NOMO-1 treated with DMSO at 0.1 percent for 48 hours (cell line): ENCODE results near the gene GLI1.
A peak's percentile ranks its signal among the peaks of the same experiment; 100 is the strongest.

ENCODE experiments used
- DNase-seq: peaks from one replicate; lab custom pipeline; 2025; ENCODE audit not compliant: unreplicated experiment; lab: John Stamatoyannopoulos, UW

GLI1 gene

GRCh38 chr12:57460841-57461275, 1.3 kb downstream of the GLI1 start:
- no peak for DNase-seq

DNA sequence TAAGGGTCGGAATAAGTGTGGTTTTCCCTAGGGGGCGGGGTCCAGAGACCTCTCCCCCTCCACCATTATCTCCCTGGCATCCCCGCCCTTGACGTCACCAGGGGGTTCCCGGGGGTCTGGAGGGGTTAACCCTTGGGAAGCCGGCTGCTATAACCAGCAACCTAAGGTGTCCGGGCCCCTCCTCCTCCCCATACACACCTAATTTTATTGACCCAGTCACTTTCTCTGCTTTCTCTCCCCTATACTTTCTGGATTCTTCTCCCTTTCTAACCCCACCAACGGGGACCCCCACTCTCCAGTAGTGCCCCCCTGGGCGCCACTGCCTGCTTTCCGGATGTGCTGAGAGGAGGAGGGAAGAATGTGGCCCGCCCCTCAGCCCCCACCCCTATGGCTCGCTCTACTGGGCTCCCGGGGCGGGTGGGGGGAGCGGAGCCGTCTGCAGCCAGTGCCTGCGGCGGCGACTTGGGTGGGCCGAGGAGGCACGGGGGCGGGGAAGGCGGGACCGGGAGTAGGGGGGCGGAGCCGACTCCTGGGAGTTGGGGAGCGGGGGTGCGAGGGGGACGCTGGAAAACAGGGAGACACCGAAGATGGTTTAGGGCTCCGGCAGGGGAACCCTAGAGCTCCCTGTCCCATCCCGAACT, 1.8 kb downstream of the GLI1 start:
- no peak for DNase-seq

GRCh38 chr12:57461917-57462250, 2.3 kb downstream of the GLI1 start:
- DNase-seq: no peak

- DNase-seq: peak; percentile 79
Measured at GRCh38 chr12:57462251-57462911, 2.8 kb downstream of the GLI1 start.

DNA sequence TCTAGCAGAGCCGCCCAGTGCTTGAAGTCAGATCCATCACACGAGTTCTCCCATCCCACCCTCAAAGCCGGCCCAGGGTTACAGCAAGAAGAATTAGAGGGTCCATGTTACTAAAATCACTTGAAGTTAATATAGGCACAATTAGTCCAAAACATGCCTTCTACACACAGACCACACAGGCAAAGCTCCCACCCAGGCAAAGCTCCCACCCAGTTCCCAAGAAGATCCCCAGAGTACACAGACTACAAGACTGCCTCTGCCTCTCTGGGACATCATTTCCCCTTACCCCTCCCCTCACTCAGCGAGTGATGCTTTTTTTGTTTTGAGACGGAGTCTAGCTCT, 3.3 kb downstream of the GLI1 start:
- DNase-seq: no peak

GRCh38 chr12:57464569-57464968, 5.0 kb downstream of the GLI1 start:
- no peak for DNase-seq

DNA sequence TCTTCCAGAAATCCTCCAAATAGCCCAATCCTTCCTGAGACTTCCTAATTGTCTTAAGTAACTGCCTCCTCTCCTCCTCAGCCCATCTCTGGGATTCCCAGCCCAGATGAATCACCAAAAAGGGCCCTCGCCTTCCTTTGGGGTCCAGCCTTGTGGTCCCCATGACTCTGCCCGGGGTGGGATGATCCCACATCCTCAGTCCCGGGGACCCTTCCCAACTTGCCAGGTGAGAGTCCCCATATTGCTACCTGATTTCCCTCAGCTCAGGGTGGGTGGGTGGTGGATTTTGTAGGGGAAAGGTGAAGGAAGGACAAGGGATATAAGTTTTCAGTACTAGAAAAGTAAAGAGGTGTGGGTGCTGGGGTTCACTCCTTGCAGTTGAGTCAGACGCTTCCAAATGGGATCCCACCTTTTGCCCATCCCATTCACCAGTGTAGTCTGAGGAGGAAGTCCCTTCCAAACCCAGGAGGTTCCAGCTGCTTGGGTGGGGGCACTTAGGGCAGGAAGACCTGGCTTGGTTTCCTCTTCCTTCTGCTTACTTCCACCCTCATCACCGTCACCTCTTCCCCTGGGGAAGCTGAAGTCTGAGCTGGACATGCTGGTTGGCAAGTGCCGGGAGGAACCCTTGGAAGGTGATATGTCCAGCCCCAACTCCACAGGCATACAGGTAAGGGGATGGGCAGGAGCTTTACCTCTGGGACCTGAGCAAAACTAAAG, 5.6 kb downstream of the GLI1 start:
- DNase-seq: no peak

- no peak for DNase-seq
Measured at GRCh38 chr12:57465747-57466505, 6.3 kb downstream of the GLI1 start.

DNA sequence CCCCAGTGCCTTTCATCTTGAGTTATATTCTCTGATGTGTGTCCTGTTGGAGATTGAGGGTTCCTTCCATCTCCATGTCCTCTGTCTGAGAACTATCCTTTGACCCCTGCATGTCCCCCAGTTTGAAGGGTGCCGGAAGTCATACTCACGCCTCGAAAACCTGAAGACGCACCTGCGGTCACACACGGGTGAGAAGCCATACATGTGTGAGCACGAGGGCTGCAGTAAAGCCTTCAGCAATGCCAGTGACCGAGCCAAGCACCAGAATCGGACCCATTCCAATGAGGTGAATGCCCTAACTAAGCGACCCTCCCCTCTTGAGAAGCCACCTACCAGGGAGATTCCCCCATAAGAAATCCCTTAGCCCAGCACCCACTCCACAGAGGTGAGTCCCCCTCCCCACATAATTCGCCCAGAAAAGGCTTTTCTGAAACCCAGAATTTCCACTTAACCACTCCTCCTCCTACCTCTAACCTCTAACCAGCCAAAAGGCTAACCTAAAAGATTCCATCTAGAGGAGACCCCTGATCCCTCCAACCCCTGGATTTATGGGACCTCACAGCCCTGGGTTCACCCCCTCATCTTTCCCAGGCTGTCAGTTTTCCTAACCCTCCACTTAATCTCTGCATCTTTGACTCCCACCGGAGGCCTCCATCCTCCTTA, 7.8 kb downstream of the GLI1 start:
- no peak for DNase-seq

- no peak for DNase-seq
Measured at GRCh38 chr12:57467915-57468314, 8.3 kb downstream of the GLI1 start.

DNA sequence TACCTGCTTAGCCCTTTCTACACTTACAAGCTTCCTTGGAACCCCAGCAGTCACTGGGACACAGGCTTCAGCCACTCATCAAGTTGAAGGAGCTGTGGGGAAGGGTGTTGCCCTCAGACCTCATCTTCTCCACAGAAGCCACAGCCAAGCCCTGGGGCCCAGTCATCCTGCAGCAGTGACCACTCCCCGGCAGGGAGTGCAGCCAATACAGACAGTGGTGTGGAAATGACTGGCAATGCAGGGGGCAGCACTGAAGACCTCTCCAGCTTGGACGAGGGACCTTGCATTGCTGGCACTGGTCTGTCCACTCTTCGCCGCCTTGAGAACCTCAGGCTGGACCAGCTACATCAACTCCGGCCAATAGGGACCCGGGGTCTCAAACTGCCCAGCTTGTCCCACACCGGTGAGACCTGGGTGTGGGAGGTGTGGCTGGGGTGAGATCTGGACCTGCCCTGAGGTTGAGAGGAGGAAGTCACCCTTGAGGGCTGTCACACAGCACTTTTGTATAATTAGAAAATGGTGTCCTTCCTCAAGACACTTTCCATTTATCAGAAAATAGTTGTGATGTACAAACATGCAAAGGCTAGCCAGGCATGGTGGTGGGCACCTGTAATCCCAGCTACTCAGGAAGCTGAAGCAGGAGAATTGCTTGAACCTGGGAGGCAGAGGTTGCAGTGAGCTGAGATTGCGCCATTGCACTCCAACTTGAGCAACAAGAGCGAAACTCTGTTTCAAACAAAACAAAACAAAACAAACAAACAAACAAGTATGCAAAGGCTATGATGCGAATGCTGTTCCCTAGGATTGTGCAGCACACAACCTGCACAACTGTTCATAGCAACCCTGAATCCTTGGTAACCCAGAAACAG, 9.9 kb downstream of the GLI1 start:
- DNase-seq: no peak

DNA sequence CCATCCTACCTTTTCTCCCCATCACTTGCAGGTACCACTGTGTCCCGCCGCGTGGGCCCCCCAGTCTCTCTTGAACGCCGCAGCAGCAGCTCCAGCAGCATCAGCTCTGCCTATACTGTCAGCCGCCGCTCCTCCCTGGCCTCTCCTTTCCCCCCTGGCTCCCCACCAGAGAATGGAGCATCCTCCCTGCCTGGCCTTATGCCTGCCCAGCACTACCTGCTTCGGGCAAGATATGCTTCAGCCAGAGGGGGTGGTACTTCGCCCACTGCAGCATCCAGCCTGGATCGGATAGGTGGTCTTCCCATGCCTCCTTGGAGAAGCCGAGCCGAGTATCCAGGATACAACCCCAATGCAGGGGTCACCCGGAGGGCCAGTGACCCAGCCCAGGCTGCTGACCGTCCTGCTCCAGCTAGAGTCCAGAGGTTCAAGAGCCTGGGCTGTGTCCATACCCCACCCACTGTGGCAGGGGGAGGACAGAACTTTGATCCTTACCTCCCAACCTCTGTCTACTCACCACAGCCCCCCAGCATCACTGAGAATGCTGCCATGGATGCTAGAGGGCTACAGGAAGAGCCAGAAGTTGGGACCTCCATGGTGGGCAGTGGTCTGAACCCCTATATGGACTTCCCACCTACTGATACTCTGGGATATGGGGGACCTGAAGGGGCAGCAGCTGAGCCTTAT, 10.8 kb downstream of the GLI1 start:
- DNase-seq: no peak

GRCh38 chr12:57470970-57471656, 11.5 kb downstream of the GLI1 start:
- DNase-seq: no peak

GRCh38 chr12:57471661-57472060, 12.1 kb downstream of the GLI1 start:
- no peak for DNase-seq

DNA sequence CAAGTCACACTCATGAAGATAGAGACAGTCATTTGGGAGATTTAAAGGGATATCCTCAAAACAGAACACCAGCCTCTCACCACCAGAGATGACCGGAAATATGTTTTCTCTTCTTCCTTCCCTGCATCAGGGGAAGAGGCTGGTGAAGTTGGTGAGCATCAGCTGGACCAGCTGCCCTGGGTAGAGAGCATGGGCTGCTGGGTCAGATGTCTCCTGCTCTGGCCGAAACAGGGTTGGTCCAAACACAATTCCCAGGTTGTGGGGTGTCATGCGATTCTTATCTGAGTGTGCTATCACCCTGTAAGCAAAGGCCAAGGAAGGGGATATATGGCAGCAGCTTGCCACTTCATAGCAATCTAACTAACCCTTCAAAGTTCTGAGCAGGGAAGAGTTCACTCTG, 12.8 kb downstream of the GLI1 start:
- DNase-seq: no peak

GRCh38 chr12:57473392-57473791, 13.8 kb downstream of the GLI1 start:
- no peak for DNase-seq

DNA sequence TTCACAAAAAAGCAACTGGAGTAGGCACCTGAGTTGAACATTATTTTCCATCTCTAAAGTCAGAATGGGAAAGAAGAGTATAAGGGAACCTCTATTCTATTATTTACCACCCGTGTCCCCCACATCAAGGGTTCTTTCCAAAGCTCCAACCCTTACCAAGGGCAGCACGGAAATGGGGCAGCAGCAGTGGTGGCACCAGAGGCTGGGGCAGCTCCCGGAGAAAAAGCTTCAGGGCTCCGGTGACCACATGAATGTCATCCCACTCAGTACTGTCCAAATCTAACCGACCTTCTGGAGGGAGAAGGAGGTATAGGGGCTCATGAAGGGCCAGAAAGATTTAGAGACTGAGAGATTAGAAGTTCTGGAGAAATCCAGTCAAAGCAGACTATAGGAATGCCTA, 14.3 kb downstream of the GLI1 start:
- DNase-seq: no peak

DNA sequence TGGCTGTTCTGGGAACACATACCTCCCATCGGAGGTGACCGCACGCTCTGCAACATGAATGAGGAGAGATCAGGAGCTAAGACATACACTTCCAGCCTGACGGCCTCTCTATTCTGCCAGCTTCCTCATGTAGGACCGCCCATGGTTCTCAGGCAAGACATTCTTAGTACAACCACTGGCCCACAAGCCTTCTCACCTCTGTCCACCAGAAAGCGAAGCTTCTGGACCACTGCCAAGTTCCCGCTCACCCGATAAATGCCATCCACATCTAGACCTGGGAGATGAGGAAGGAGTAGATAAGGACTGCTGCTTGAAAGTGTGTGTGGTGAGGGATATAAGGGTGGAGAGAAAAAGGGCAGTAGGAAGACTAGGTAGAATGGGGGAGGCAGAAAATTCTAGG, 14.8 kb downstream of the GLI1 start:
- DNase-seq: no peak

DNA sequence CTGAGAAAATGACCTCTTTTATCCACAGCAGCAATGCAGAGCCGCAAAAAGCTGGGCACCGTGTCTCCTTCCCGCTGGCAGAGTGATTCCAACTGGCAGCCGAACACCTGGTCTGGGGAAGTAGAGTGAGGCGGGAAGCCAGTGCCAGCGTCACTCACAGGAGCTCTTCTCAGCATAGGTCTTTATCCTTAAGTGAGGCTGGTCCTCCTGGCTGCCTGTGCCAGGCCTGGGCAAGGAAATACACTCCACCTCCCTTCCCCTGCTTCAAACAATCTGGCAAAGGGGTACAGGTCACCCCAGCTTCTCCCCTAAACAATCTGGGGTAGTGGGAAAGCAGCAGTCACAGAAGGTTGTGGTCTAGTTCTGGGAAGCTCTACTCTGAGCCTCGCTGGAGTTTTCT, 15.3 kb downstream of the GLI1 start:
- no peak for DNase-seq
